ENCODE measurements around the gene NDUFB6. TPM values are rescaled to one million over a fixed set of nuclear protein-coding genes. Genes with fewer than 3 reads are reported as not detected.

Gene NDUFB6
- total RNA-seq, 1 experiment from 2014 or later, result 56.0 TPM

DNA sequence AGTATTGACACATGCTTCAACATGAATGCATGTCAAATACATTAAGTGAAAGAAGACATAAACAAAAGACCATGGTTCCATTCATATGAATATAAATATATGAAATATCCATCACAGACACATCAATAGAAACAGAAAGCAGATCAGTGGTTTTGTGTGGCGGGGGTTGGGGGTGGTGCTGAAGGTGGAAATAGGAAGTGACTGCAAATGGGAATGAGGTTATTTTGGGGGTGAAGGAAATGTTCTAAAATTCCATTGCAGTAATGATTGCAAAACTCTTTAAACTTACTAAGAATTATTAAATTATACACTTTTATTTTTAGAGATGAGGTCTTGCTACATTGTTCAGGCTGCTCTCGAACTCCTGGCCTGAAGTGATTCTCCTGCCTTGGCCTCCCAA is 33.9 kb upstream of the NDUFB6 start:
- no peak overlapping the region for H3K4me3 Mint-ChIP-seq

DNA sequence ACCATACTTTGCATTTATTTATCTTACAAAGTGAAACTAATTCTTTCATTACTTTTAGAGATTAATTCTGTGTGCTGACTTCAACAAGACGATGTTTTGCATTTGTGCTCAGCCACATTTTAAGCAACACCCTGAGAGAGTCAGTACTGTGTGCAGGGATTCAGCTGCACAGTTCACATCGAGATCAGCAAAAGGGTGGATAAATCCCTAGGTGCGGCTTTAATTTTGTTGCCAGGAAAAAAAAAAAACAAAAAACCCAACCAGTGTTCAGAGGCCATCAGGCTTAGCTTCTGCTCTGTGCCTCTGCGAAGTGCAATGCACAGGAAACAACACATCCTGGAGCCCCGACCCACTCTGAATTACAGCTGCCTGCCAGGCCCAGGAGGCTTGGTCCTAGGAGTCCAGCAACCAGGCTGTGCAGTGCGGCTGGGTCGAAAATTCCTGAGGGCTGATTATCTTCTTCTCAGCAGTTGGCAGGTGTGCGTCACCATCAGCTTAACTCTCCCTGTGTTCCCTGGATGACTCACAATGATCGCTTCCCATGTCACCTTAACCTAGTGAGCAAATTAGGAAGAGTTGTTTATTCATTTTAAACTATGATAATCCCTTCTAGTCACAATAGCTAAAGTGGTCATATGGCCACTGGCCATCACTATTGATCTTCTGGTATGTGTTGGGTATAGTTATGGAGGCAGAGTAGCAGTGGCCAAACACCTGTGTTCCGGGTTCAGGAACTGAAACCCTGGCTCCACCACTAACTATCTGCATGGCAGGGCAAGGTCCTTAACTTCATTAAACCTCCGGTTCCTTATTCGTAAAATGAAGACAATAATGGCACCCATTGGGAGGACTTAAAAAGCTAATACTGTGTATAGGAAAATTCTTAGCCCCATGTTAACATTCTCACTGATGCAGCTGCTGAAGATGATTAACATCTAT is 31.2 kb upstream of the NDUFB6 start:
- Mint-ChIP-seq H3K27me3 (ENCODE audit: low read depth) (peaks cover 2% of the 10 kb centered on the region), H3K4me1 (no peaks in the 10 kb centered on the region), H3K36me3 (peaks cover 2% of the 10 kb centered on the region; the same call in 1 of the 2 replicates), H3K4me3 (no peak overlapping the region), H3K27ac (no peak overlapping the region), H3K9me3 (peaks cover 27% of the 10 kb centered on the region)
- ChIA-PET POLR2A (no interaction called here), CTCF (interaction anchor here (1.0 to 1.6 kb wide), 2 partner anchors 22 to 225 kb away, joined by 3 to 5 read pairs; no protein-coding TSS in a partner anchor)
- ATAC-seq, result no peak
- DNase-seq (ENCODE audit: low spot score), result no peak
- TF ChIP-seq, protein P1, sequence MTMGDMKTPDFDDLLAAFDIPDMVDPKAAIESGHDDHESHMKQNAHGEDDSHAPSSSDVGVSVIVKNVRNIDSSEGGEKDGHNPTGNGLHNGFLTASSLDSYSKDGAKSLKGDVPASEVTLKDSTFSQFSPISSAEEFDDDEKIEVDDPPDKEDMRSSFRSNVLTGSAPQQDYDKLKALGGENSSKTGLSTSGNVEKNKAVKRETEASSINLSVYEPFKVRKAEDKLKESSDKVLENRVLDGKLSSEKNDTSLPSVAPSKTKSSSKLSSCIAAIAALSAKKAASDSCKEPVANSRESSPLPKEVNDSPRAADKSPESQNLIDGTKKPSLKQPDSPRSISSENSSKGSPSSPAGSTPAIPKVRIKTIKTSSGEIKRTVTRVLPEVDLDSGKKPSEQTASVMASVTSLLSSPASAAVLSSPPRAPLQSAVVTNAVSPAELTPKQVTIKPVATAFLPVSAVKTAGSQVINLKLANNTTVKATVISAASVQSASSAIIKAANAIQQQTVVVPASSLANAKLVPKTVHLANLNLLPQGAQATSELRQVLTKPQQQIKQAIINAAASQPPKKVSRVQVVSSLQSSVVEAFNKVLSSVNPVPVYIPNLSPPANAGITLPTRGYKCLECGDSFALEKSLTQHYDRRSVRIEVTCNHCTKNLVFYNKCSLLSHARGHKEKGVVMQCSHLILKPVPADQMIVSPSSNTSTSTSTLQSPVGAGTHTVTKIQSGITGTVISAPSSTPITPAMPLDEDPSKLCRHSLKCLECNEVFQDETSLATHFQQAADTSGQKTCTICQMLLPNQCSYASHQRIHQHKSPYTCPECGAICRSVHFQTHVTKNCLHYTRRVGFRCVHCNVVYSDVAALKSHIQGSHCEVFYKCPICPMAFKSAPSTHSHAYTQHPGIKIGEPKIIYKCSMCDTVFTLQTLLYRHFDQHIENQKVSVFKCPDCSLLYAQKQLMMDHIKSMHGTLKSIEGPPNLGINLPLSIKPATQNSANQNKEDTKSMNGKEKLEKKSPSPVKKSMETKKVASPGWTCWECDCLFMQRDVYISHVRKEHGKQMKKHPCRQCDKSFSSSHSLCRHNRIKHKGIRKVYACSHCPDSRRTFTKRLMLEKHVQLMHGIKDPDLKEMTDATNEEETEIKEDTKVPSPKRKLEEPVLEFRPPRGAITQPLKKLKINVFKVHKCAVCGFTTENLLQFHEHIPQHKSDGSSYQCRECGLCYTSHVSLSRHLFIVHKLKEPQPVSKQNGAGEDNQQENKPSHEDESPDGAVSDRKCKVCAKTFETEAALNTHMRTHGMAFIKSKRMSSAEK (CRISPR knock-in tag; IDR thresholded peaks at IDR 0.05; ENCODE audit: borderline replicate concordance), result no peak
- TF ChIP-seq, protein P2, sequence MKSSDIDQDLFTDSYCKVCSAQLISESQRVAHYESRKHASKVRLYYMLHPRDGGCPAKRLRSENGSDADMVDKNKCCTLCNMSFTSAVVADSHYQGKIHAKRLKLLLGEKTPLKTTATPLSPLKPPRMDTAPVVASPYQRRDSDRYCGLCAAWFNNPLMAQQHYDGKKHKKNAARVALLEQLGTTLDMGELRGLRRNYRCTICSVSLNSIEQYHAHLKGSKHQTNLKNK (CRISPR knock-in tag; IDR thresholded peaks at IDR 0.05), result no peak
- TF ChIP-seq EMX1 (CRISPR knock-in tag; IDR thresholded peaks at IDR 0.05) (no peak), ZNF232 (CRISPR knock-in tag; IDR thresholded peaks at IDR 0.05) (no peak), FOXP1 (CRISPR knock-in tag; IDR thresholded peaks at IDR 0.05; ENCODE audit: borderline replicate concordance) (no peak), PRRX2 (CRISPR knock-in tag; IDR thresholded peaks at IDR 0.05) (no peak), ESRRA (CRISPR knock-in tag; IDR thresholded peaks at IDR 0.05; ENCODE audit: borderline replicate concordance) (no peak), ZNF416 (CRISPR knock-in tag; IDR thresholded peaks at IDR 0.05) (no peak), ZNF263 (CRISPR knock-in tag; IDR thresholded peaks at IDR 0.05; ENCODE audit: low read depth) (no peak), CBFB (CRISPR knock-in tag; IDR thresholded peaks at IDR 0.05; ENCODE audit: low read depth) (no peak), RELA (CRISPR knock-in tag; IDR thresholded peaks at IDR 0.05; ENCODE audit: borderline replicate concordance) (no peak), SMAD4 (CRISPR knock-in tag; IDR thresholded peaks at IDR 0.05) (no peak)
- TF ChIP-seq, protein P3, sequence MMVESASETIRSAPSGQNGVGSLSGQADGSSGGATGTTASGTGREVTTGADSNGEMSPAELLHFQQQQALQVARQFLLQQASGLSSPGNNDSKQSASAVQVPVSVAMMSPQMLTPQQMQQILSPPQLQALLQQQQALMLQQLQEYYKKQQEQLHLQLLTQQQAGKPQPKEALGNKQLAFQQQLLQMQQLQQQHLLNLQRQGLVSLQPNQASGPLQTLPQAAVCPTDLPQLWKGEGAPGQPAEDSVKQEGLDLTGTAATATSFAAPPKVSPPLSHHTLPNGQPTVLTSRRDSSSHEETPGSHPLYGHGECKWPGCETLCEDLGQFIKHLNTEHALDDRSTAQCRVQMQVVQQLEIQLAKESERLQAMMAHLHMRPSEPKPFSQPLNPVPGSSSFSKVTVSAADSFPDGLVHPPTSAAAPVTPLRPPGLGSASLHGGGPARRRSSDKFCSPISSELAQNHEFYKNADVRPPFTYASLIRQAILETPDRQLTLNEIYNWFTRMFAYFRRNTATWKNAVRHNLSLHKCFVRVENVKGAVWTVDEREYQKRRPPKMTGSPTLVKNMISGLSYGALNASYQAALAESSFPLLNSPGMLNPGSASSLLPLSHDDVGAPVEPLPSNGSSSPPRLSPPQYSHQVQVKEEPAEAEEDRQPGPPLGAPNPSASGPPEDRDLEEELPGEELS (CRISPR knock-in tag; IDR thresholded peaks at IDR 0.05), result no peak

More for the DNA sequence above, 33.9 kb upstream of the NDUFB6 start:
- DNase-seq (ENCODE audit: low spot score), result no peak
- no peak overlapping the region for H3K27ac Mint-ChIP-seq
- H3K9me3 Mint-ChIP-seq, result peaks cover 27% of the 10 kb centered on the region
- no peaks in the 10 kb centered on the region for H3K4me1 Mint-ChIP-seq
- ChIA-PET CTCF (interaction anchor here (0.8 kb wide), 1 partner anchor 25 kb away, joined by 3 read pairs; no protein-coding TSS in a partner anchor), POLR2A (no interaction called here)
- no peak for ATAC-seq
- TF ChIP-seq NFE2L1 (CRISPR knock-in tag; IDR thresholded peaks at IDR 0.05) (no peak), TCF7 (CRISPR knock-in tag; IDR thresholded peaks at IDR 0.05; ENCODE audit: low read depth) (no peak), TEAD4 (CRISPR knock-in tag; IDR thresholded peaks at IDR 0.05) (no peak), ZBTB21 (CRISPR knock-in tag; IDR thresholded peaks at IDR 0.05; ENCODE audit: borderline replicate concordance) (no peak), ZNF671 (CRISPR knock-in tag; IDR thresholded peaks at IDR 0.05) (no peak), GTF2I (CRISPR knock-in tag; conservative IDR thresholded peaks at IDR 0.05) (no peak)
- TF ChIP-seq, protein P4, sequence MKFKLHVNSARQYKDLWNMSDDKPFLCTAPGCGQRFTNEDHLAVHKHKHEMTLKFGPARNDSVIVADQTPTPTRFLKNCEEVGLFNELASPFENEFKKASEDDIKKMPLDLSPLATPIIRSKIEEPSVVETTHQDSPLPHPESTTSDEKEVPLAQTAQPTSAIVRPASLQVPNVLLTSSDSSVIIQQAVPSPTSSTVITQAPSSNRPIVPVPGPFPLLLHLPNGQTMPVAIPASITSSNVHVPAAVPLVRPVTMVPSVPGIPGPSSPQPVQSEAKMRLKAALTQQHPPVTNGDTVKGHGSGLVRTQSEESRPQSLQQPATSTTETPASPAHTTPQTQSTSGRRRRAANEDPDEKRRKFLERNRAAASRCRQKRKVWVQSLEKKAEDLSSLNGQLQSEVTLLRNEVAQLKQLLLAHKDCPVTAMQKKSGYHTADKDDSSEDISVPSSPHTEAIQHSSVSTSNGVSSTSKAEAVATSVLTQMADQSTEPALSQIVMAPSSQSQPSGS (CRISPR knock-in tag; IDR thresholded peaks at IDR 0.05; ENCODE audit: borderline replicate concordance, low read depth), result no peak
- TF ChIP-seq, protein P5, sequence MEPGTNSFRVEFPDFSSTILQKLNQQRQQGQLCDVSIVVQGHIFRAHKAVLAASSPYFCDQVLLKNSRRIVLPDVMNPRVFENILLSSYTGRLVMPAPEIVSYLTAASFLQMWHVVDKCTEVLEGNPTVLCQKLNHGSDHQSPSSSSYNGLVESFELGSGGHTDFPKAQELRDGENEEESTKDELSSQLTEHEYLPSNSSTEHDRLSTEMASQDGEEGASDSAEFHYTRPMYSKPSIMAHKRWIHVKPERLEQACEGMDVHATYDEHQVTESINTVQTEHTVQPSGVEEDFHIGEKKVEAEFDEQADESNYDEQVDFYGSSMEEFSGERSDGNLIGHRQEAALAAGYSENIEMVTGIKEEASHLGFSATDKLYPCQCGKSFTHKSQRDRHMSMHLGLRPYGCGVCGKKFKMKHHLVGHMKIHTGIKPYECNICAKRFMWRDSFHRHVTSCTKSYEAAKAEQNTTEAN (CRISPR knock-in tag; IDR thresholded peaks at IDR 0.05), result no peak
- TF ChIP-seq, protein P3 (CRISPR knock-in tag; IDR thresholded peaks at IDR 0.05), result no peak
- H3K27me3 Mint-ChIP-seq (ENCODE audit: low read depth), result peaks cover 2% of the 10 kb centered on the region
- H3K36me3 Mint-ChIP-seq, result peaks cover 2% of the 10 kb centered on the region; the same call in 1 of the 2 replicates

Measured in WTC11 (cell line).